ENCODE measurements around the gene TUBAL3.

- TF ChIP-seq CTCF (IDR thresholded peaks at IDR 0.05) (no peak), ZFX (IDR thresholded peaks at IDR 0.05; ENCODE audit: borderline replicate concordance) (no peak)
These were observed 41.8 kb upstream of the TUBAL3 start for GRCh38 chr10:5446390-5446926.

All from 22Rv1 (cell line).